ENCODE data around the gene UTP25.

UTP25 gene

GRCh38 chr1:209807509-209807908 lies 20.3 kb upstream of the UTP25 start:
- DNase-seq (ENCODE audit: low read depth), result no peak
- no peak for TF ChIP-seq CTCF (conservative IDR thresholded peaks at IDR 0.05; ENCODE audit: low read length)
- no peak overlapping the region for H3K4me3 ChIP-seq (ENCODE audit: low read length)

GRCh38 chr1:209808059-209808581 lies 19.7 kb upstream of the UTP25 start:
- DNase-seq (ENCODE audit: low read depth), result peak; percentile 92
- H3K4me3 ChIP-seq (ENCODE audit: low read length), result no peak overlapping the region
- no peak for TF ChIP-seq CTCF (conservative IDR thresholded peaks at IDR 0.05; ENCODE audit: low read length)

GRCh38 chr1:209809611-209810010 lies 18.2 kb upstream of the UTP25 start:
- H3K4me3 ChIP-seq (ENCODE audit: low read length), result no peak overlapping the region
- no peak for DNase-seq (ENCODE audit: low read depth)
- no peak for TF ChIP-seq CTCF (conservative IDR thresholded peaks at IDR 0.05; ENCODE audit: low read length)

GRCh38 chr1:209810783-209811182 lies 17.0 kb upstream of the UTP25 start:
- no peak for DNase-seq (ENCODE audit: low read depth)
- TF ChIP-seq CTCF (conservative IDR thresholded peaks at IDR 0.05; ENCODE audit: low read length), result no peak
- no peak overlapping the region for H3K4me3 ChIP-seq (ENCODE audit: low read length)

- DNase-seq (ENCODE audit: low read depth), result no peak
- H3K4me3 ChIP-seq (ENCODE audit: low read length), result no peak overlapping the region
These were observed 13.9 kb upstream of the UTP25 start for GRCh38 chr1:209813902-209814301.

GRCh38 chr1:209815490-209815889 lies 12.3 kb upstream of the UTP25 start:
- no peak overlapping the region for H3K4me3 ChIP-seq (ENCODE audit: low read length)
- TF ChIP-seq CTCF (conservative IDR thresholded peaks at IDR 0.05; ENCODE audit: low read length), result no peak
- no peak for DNase-seq (ENCODE audit: low read depth)

More at GRCh38 chr1:209813902-209814301, 13.9 kb upstream of the UTP25 start:
- no peak for TF ChIP-seq CTCF (conservative IDR thresholded peaks at IDR 0.05; ENCODE audit: low read length)

- H3K4me3 ChIP-seq (ENCODE audit: low read length), result no peak overlapping the region
- no peak for DNase-seq (ENCODE audit: low read depth)
- no peak for TF ChIP-seq CTCF (conservative IDR thresholded peaks at IDR 0.05; ENCODE audit: low read length)
These were observed 11.8 kb upstream of the UTP25 start for GRCh38 chr1:209815931-209816341.
